Measurements from ENCODE around the gene CTDSPL2. TPM values are rescaled to one million over a fixed set of nuclear protein-coding genes. Genes with fewer than 3 reads are reported as not detected.

CTDSPL2 gene
- total and polyA plus RNA-seq, 2 of the 8 experiments (the other 6 are each of a cell fraction or from before 2014, with no cell fraction given) = 25.2 to 64.7 TPM

- H4K20me1 ChIP-seq (replicated peaks in 1 of 2; ENCODE audit: control insufficient read depth in 1 of 2, insufficient read depth in 2 of 2, low read length in 2 of 2) = peaks cover 0 to 2% of the 10 kb centered on the region in 2 experiments
- H3K27me3 ChIP-seq (replicated peaks in 1 of 4; ENCODE audit: control insufficient read depth in 3 of 4, extremely low read depth in 1 of 4, insufficient read depth in 3 of 4, low read length in 3 of 4) = no peaks in the 10 kb centered on the region
- no peaks in the 10 kb centered on the region for H3K4me1 ChIP-seq (replicated peaks in 1 of 4; ENCODE audit: control insufficient read depth in 3 of 4, insufficient read depth in 4 of 4, low read length in 3 of 4)
- no peak overlapping the region for H2BK15ac ChIP-seq (ENCODE audit: low read length)
- no peak overlapping the region for H4K8ac ChIP-seq (ENCODE audit: extremely low read depth, insufficient read depth, low read length)
- H2BK12ac ChIP-seq (ENCODE audit: low read depth, low read length) = no peak overlapping the region
- CTCF ChIA-PET (ENCODE audit: partially characterized antibody) = interaction anchor here (0.6 to 1.8 kb wide), 29 partner anchors 8 to 591 kb away, joined by 3 to 14 read pairs (median 4); no protein-coding TSS in a partner anchor
- DNase-seq (ENCODE audit: low read depth in 1 of 2, low spot score in 2 of 2) (no peak), FAIRE-seq (peak; percentile 7)
- H3K9me3 ChIP-seq (ENCODE audit: insufficient read depth in 2 of 2, low read depth in 1 of 2, low read length in 1 of 2) = no peaks in the 10 kb centered on the region
- 74% methylated on average over 3 of the region's 3 CpGs; no CpG with 5 or more reads in 1 of the 2 experiments for WGBS, 2 experiments (ENCODE audit: extremely low coverage in 1 of 2, insufficient coverage in 1 of 2, insufficient read length in 1 of 2, insufficient replicate concordance in 2 of 2, low coverage in 1 of 2, low lambda C conversion rate in 2 of 2, missing lambda C conversion rate in 1 of 2)
- no peak overlapping the region for H2BK20ac ChIP-seq (ENCODE audit: low read length)
- H3K9ac ChIP-seq (replicated peaks in 1 of 4; ENCODE audit: extremely low read depth in 1 of 4, low read depth in 3 of 4, low read length in 3 of 4) = no peak overlapping the region
- no peak overlapping the region for H2BK120ac ChIP-seq (replicated peaks; ENCODE audit: low read depth, low read length)
- no peaks in the 10 kb centered on the region for H3K23me2 ChIP-seq (ENCODE audit: low read depth, low read length)
- no peaks in the 10 kb centered on the region for H3K79me1 ChIP-seq (ENCODE audit: low read depth, low read length)
- H3K18ac ChIP-seq (ENCODE audit: extremely low read depth, low read length) = no peak overlapping the region
- H3K56ac ChIP-seq (replicated peaks; ENCODE audit: insufficient read length, low read depth, low read length) = no peak overlapping the region
- H3K79me2 ChIP-seq (ENCODE audit: control insufficient read depth in 1 of 2, insufficient read depth in 2 of 2, low read length in 2 of 2) = peaks cover 0 to 4% of the 10 kb centered on the region in 2 experiments; a peak in 2 of 4 replicates
- H3K27ac ChIP-seq (ENCODE audit: low read depth, low read length) = no peak overlapping the region
- H2BK5ac ChIP-seq (ENCODE audit: low read depth, low read length) = no peak overlapping the region
- H4K91ac ChIP-seq (replicated peaks; ENCODE audit: insufficient read length, low read length) = no peak overlapping the region
- no peak overlapping the region for H2AFZ ChIP-seq (ENCODE audit: low read length)
- H2AK5ac ChIP-seq (ENCODE audit: low read depth, low read length) = no peak overlapping the region
- H3K36me3 ChIP-seq (ENCODE audit: control insufficient read depth in 2 of 4, insufficient read depth in 4 of 4, low read length in 3 of 4) = peaks cover 10 to 55% (median 24%) of the 10 kb centered on the region in 4 experiments; a peak in 7 of 8 replicates
- H3K4me3 ChIP-seq (ENCODE audit: extremely low read depth in 1 of 4, insufficient read depth in 2 of 4, low read depth in 3 of 4, low read length in 4 of 4) = no peak overlapping the region
- no peak overlapping the region for H3K4ac ChIP-seq (replicated peaks; ENCODE audit: insufficient read length, low read depth, low read length)
- POLR2A ChIA-PET (ENCODE audit: partially characterized antibody) = interaction anchor here (0.8 to 1.6 kb wide), 3 partner anchors 36 to 213 kb away, joined by 3 to 10 read pairs (median 3); partner anchors contain the start of genes CTDSPL2 and GOLM2
- no peak overlapping the region for H3K14ac ChIP-seq (ENCODE audit: insufficient read length)
- H3K4me2 ChIP-seq (ENCODE audit: insufficient read depth in 1 of 2, low read depth in 2 of 2, low read length in 2 of 2) = no peak overlapping the region
- no peak overlapping the region for H3K23ac ChIP-seq (ENCODE audit: insufficient read length)
- H4K5ac ChIP-seq (ENCODE audit: insufficient read length, low read depth, low read length) = no peak overlapping the region
- no peak for TF ChIP-seq SP2 (IDR thresholded peaks at IDR 0.05; ENCODE audit: low read length)
- TF ChIP-seq RAD21 (IDR thresholded peaks at IDR 0.05 in 1 of 2, conservative IDR thresholded peaks at IDR 0.05 in 1 of 2; ENCODE audit: low read depth in 2 of 2, low read length in 2 of 2) = peak; percentile 59 to 62
- TF ChIP-seq CTBP2 (IDR thresholded peaks at IDR 0.05; ENCODE audit: borderline replicate concordance, insufficient read depth, insufficient read length, low read length) = no peak
- TF ChIP-seq EGR1 (IDR thresholded peaks at IDR 0.05; ENCODE audit: borderline replicate concordance, low read depth, low read length) = no peak
- no peak for TF ChIP-seq JUND (IDR thresholded peaks at IDR 0.05; ENCODE audit: low read length)
- no peak for TF ChIP-seq CBX5 (IDR thresholded peaks at IDR 0.05; ENCODE audit: low read depth, low read length)
- TF ChIP-seq CTCF (IDR thresholded peaks at IDR 0.05; ENCODE audit: control extremely low read depth in 1 of 3, insufficient read depth in 1 of 3, low read depth in 1 of 3, low read length in 3 of 3) = peak in 2 of 3 experiments; percentile 34 to 48; a peak in 2 of 4 replicates
- no peak for TF ChIP-seq KDM1A (IDR thresholded peaks at IDR 0.05; ENCODE audit: borderline replicate concordance, low read length)
- TF ChIP-seq ZNF274 (IDR thresholded peaks at IDR 0.05; ENCODE audit: borderline replicate concordance, extremely low read depth, low read length) = no peak
Measured at GRCh38 chr15:44501768-44502366, 74.4 kb downstream of the CTDSPL2 start.
